IMR-90 (cell line): ENCODE data around the gene FAR2. TPM values are rescaled to one million over a fixed set of nuclear protein-coding genes. Genes with fewer than 3 reads are reported as not detected.

Experiments used
- ATAC-seq: fragments of 200-7000 bp; cut with Tn5 transposase; 2 replicates; pipeline ENCODE4 v1.9.1; 2020; ENCODE audit warnings: low read depth, mild to moderate bottlenecking, moderate library complexity
- BruUV-seq: library from RNA; stranded (reverse); fragments of 400-500 nt; replicated peaks from 2 replicates; lab custom pipeline; 2021; lab: Mats Ljungman, UMichigan
- CTCF ChIA-PET: fragments of 300-600 bp; formaldehyde crosslinking; extraction: SDS; loops from one replicate; lab custom pipeline; 2021; ENCODE audit warnings: antibody characterized with exemption; lab: Yijun Ruan, JAX
- POLR2A ChIA-PET: fragments of 300-600 bp; sonication (Branson Sonifier 250); formaldehyde crosslinking; loops from one replicate; lab custom pipeline; 2022; ENCODE audit warnings: antibody characterized with exemption; ENCODE audit not compliant: unreplicated experiment; lab: Charles Lee
- DNase-seq: peaks from one replicate; pipeline ENCODE4 v3.0.0; 2013
- H2AFZ ChIP-seq: replicated peaks from 2 replicates; pipeline ENCODE3; 2013; ENCODE audit warnings: low read length, mild to moderate bottlenecking; ENCODE audit not compliant: poor library complexity
- H2AK5ac ChIP-seq: 2 replicates; pipeline ENCODE4 v1.6.1; 2013; ENCODE audit warnings: low read depth, low read length, inconsistent platforms
- H2AK9ac ChIP-seq: replicated peaks from 2 replicates; pipeline ENCODE3; 2013; ENCODE audit warnings: mild to moderate bottlenecking, low read depth, low read length, moderate library complexity; ENCODE audit not compliant: poor library complexity
- H2BK120ac ChIP-seq: 2 replicates; pipeline ENCODE4 v1.6.1; 2013; ENCODE audit warnings: low read depth, low read length, inconsistent platforms
- H2BK15ac ChIP-seq: 3 replicates; pipeline ENCODE4 v1.6.1; 2013; ENCODE audit warnings: low read depth, low read length, inconsistent platforms
- H2BK20ac ChIP-seq: 2 replicates; pipeline ENCODE4 v1.6.1; 2013; ENCODE audit warnings: low read depth, mild to moderate bottlenecking, inconsistent platforms, low read length, moderate library complexity
- H2BK5ac ChIP-seq: 2 replicates; pipeline ENCODE4 v1.6.1; 2013; ENCODE audit warnings: mild to moderate bottlenecking, low read depth, low read length, inconsistent platforms; ENCODE audit not compliant: poor library complexity, severe bottlenecking
- H3K14ac ChIP-seq: replicated peaks from 2 replicates; pipeline ENCODE4 v1.6.1; 2013; ENCODE audit warnings: low read depth, low read length, inconsistent platforms
- H3K18ac ChIP-seq: 2 replicates; pipeline ENCODE4 v1.6.1; 2013; ENCODE audit warnings: low read depth, low read length, control low read depth
- H3K23ac ChIP-seq: 2 replicates; pipeline ENCODE4 v1.6.1; 2013; ENCODE audit warnings: low read depth, low read length, inconsistent platforms
- H3K27ac ChIP-seq: 2 replicates; pipeline ENCODE4 v1.5.1; 2013; ENCODE audit warnings: mild to moderate bottlenecking, control low read depth, low read length; ENCODE audit not compliant: insufficient read depth
- H3K27me3 ChIP-seq: 2 replicates; pipeline ENCODE4 v1.6.1; 2013; ENCODE audit warnings: low read length; ENCODE audit not compliant: control insufficient read depth, insufficient read depth
- H3K36me3 ChIP-seq: 2 replicates; pipeline ENCODE4 v1.6.1; 2013; ENCODE audit warnings: low read length, mixed read lengths; ENCODE audit not compliant: control insufficient read depth, insufficient read depth
- H3K4ac ChIP-seq: 2 replicates; pipeline ENCODE4 v1.6.1; 2013; ENCODE audit warnings: low read depth, low read length, inconsistent platforms
- H3K4me1 ChIP-seq: 2 replicates; pipeline ENCODE4 v1.6.1; 2013; ENCODE audit warnings: low read length, mixed read lengths; ENCODE audit not compliant: control insufficient read depth, insufficient read depth
- H3K4me2 ChIP-seq: 2 replicates; pipeline ENCODE4 v1.6.1; 2013; ENCODE audit warnings: low read depth, mild to moderate bottlenecking, control low read depth, low read length, moderate library complexity
- H3K4me3 ChIP-seq: 2 replicates; pipeline ENCODE4 v1.5.1; 2013; ENCODE audit warnings: low read depth, mild to moderate bottlenecking, control low read depth, low read length, moderate library complexity; ENCODE audit not compliant: insufficient read depth
- H3K56ac ChIP-seq: 2 replicates; pipeline ENCODE4 v1.6.1; 2013; ENCODE audit warnings: low read length, inconsistent platforms; ENCODE audit not compliant: insufficient read depth; ENCODE audit errors: extremely low read depth
- H3K79me1 ChIP-seq, 2 experiments: 2 replicates each; pipeline ENCODE4 v1.6.1; 2013; ENCODE audit warnings: low read length in 2 of 2, inconsistent platforms in 1 of 2, low read depth in 1 of 2
- H3K9ac ChIP-seq: 2 replicates; pipeline ENCODE4 v1.6.1; 2013; ENCODE audit warnings: low read depth, low read length, control low read depth
- H3K9me1 ChIP-seq: 2 replicates; pipeline ENCODE4 v1.6.1; 2013; ENCODE audit warnings: low read length, inconsistent platforms; ENCODE audit not compliant: insufficient read depth
- H3K9me3 ChIP-seq: 2 replicates; pipeline ENCODE4 v1.6.1; 2013; ENCODE audit warnings: low read length; ENCODE audit not compliant: control insufficient read depth, insufficient read depth
- H4K20me1 ChIP-seq: 2 replicates; pipeline ENCODE4 v1.6.1; 2013; ENCODE audit warnings: low read length, inconsistent platforms; ENCODE audit not compliant: insufficient read depth
- H4K5ac ChIP-seq: 2 replicates; pipeline ENCODE4 v1.6.1; 2013; ENCODE audit warnings: mild to moderate bottlenecking, low read depth, low read length, control low read depth
- H4K8ac ChIP-seq, 2 experiments: 2 replicates each; pipeline ENCODE4 v1.6.1; 2013; ENCODE audit warnings: low read depth in 2 of 2, low read length in 2 of 2, control low read depth in 1 of 2, inconsistent platforms in 1 of 2
- H4K91ac ChIP-seq: 2 replicates; pipeline ENCODE4 v1.6.1; 2013; ENCODE audit warnings: low read depth, low read length, inconsistent platforms; ENCODE audit not compliant: insufficient read depth
- BHLHE40 ChIP-seq: fragments of 150-350 bp; IDR thresholded peaks from 2 replicates; pipeline ENCODE4 v1.6.1; 2016; ENCODE audit warnings: mild to moderate bottlenecking, low read depth, low read length
- CEBPB ChIP-seq: IDR thresholded peaks from 2 replicates; pipeline ENCODE4 v1.6.1; 2012; ENCODE audit warnings: low read depth, low read length, improper control_type of control experiment
- CHD1 ChIP-seq: IDR thresholded peaks from 2 replicates; pipeline ENCODE4 v1.6.1; 2012; ENCODE audit warnings: low read depth, low read length, improper control_type of control experiment
- CTCF ChIP-seq: conservative IDR thresholded peaks from 2 replicates; pipeline ENCODE4 v1.5.1; 2012; ENCODE audit warnings: mild to moderate bottlenecking, low read depth, low read length, improper control_type of control experiment
- ELK1 ChIP-seq: fragments of 150-350 bp; IDR thresholded peaks from 2 replicates; pipeline ENCODE4 v1.6.1; 2016; ENCODE audit warnings: low read depth, mild to moderate bottlenecking, low read length, moderate library complexity, borderline replicate concordance
- FOS ChIP-seq: fragments of 150-350 bp; IDR thresholded peaks from 2 replicates; pipeline ENCODE4 v1.6.1; 2016; ENCODE audit warnings: low read depth, low read length
- NFE2L2 ChIP-seq: fragments of 150-350 bp; IDR thresholded peaks from 2 replicates; pipeline ENCODE4 v1.6.1; 2016; ENCODE audit warnings: low read depth, mild to moderate bottlenecking, low read length
- POLR2A ChIP-seq: IDR thresholded peaks from 2 replicates; pipeline ENCODE4 v1.6.1; 2012; ENCODE audit warnings: mild to moderate bottlenecking, low read depth, low read length
- RAD21 ChIP-seq: IDR thresholded peaks from 2 replicates; pipeline ENCODE4 v1.6.1; 2012; ENCODE audit warnings: low read length, improper control_type of control experiment
- RCOR1 ChIP-seq: IDR thresholded peaks from 2 replicates; pipeline ENCODE4 v1.6.1; 2012; ENCODE audit warnings: mild to moderate bottlenecking, low read length, improper control_type of control experiment; ENCODE audit not compliant: insufficient replicate concordance
- RFX5 ChIP-seq: IDR thresholded peaks from 2 replicates; pipeline ENCODE4 v1.8.0; 2012; ENCODE audit warnings: low read depth, mild to moderate bottlenecking, low read length, moderate library complexity
- SMC3 ChIP-seq: fragments of 150-350 bp; IDR thresholded peaks from 2 replicates; pipeline ENCODE4 v1.6.1; 2016; ENCODE audit warnings: low read depth, mild to moderate bottlenecking, antibody characterized with exemption, low read length, moderate library complexity
- USF2 ChIP-seq: fragments of 150-350 bp; IDR thresholded peaks from 2 replicates; pipeline ENCODE4 v1.6.1; 2017; ENCODE audit warnings: mild to moderate bottlenecking, antibody characterized with exemption, low read length, low read depth
- WGBS, 2 experiments: methylation state at CpG; one replicate each; pipeline versions ENCODE4 v1.1.5 to v1.1.7; 2013; ENCODE audit warnings: missing lambda C conversion rate in 2 of 2; ENCODE audit not compliant: insufficient read length in 1 of 2; ENCODE audit errors: extremely low coverage in 2 of 2; 5-methylcytosine and 5-hydroxymethylcytosine counted together
- dilution Hi-C: fragments of 300-500 bp; cut with HindIII; formaldehyde crosslinking; loops from one replicate; pipeline ENCODE4 v1.14.3; 2018; ENCODE audit warnings: low sequenced_read_pairs; ENCODE audit not compliant: unreplicated experiment
- in situ Hi-C: fragments of 300-500 bp; cut with MboI; formaldehyde crosslinking; loops from 3 replicates; pipeline ENCODE4 v1.14.3; 2019; ENCODE audit warnings: low sequenced_read_pairs, inconsistent platforms, mixed read lengths
- intact Hi-C: fragments of 100-400 bp; cut with micrococcal nuclease; formaldehyde crosslinking; loops from 2 replicates; pipeline ENCODE4 v1.10.0; 2022
- polyA plus RNA-seq, 3 experiments: library from polyadenylated mRNA; depleted of rRNA; stranded (reverse); fragments of >200 nt; gene quantifications; 2 replicates each; pipeline ENCODE4 v1.2.3, GENCODE V29; 2012; ENCODE audit warnings: low replicate concordance in 1 of 3
- total RNA-seq: library from RNA; depleted of rRNA; stranded (reverse); fragments of >200 nt; gene quantifications from 2 replicates; pipeline ENCODE4 v1.2.3, GENCODE V29; 2012

FAR2 gene
- total and polyA plus RNA-seq, 2 of the 4 experiments (the other 2 are of a cell fraction) = 1.1 to 2.0 TPM

- no peak overlapping the region for H3K18ac ChIP-seq
- no peak overlapping the region for H3K9ac ChIP-seq
- no peaks in the 10 kb centered on the region for H3K36me3 ChIP-seq
- no peak overlapping the region for H3K4ac ChIP-seq
- no peak overlapping the region for H4K5ac ChIP-seq
- no CpG with 5 or more reads among the region's 1 CpG for WGBS, 2 experiments
- H3K27ac ChIP-seq = no peak overlapping the region
- TF ChIP-seq RCOR1 (no peak), NFE2L2 (no peak), SMC3 (no peak), CHD1 (no peak), FOS (no peak), RAD21 (no peak), CTCF (no peak), ELK1 (no peak), BHLHE40 (no peak), POLR2A (no peak), USF2 (no peak), CEBPB (no peak), RFX5 (no peak)
- no peak overlapping the region for H2BK120ac ChIP-seq
- DNase-seq = no peak
- no peaks in the 10 kb centered on the region for H3K27me3 ChIP-seq
- no peaks in the 10 kb centered on the region for H4K20me1 ChIP-seq
- no peaks in the 10 kb centered on the region for H3K9me1 ChIP-seq
- no peaks in the 10 kb centered on the region for H3K4me1 ChIP-seq
- no peaks in the 10 kb centered on the region for H3K9me3 ChIP-seq
- no peak overlapping the region for H2AK5ac ChIP-seq
- no peak for ATAC-seq
- dilution Hi-C loops = no loop called here
- no peak overlapping the region for H3K23ac ChIP-seq
- no peak overlapping the region for H2BK20ac ChIP-seq
- H3K56ac ChIP-seq = no peak overlapping the region
- H2AK9ac ChIP-seq = no peak overlapping the region
- no peak overlapping the region for H3K4me2 ChIP-seq
- CTCF ChIA-PET = interaction anchor here (1.1 kb wide), 1 partner anchor 12 kb away, joined by 5 read pairs; no protein-coding TSS in a partner anchor
- H4K8ac ChIP-seq = no peak overlapping the region
- H3K4me3 ChIP-seq = no peak overlapping the region
- H3K79me1 ChIP-seq = no peaks in the 10 kb centered on the region
- no peak overlapping the region for H4K91ac ChIP-seq
- no peak overlapping the region for H2AFZ ChIP-seq
- no peak overlapping the region for H3K14ac ChIP-seq
- no TSS peak for BruUV-seq
- intact Hi-C loops = no loop called here
- no peak overlapping the region for H2BK15ac ChIP-seq
- in situ Hi-C loops = no loop called here
- no peak overlapping the region for H2BK5ac ChIP-seq
- POLR2A ChIA-PET = no interaction called here
Observed at GRCh38 chr12:29198901-29199300, 49.8 kb downstream of the FAR2 start.
